NOMO-1 treated with DMSO at 0.1 percent for 48 hours (cell line): Measurements from ENCODE around the gene KAT6B.
"Not testable (repeated sequence)": the region's sequence is repeated elsewhere in the genome, so short reads cannot be mapped to it uniquely, and the experiment has no call there.

Experiments used
- DNase-seq: peaks from one replicate; lab custom pipeline; 2025; ENCODE audit not compliant: unreplicated experiment; lab: John Stamatoyannopoulos, UW

Gene KAT6B

DNA sequence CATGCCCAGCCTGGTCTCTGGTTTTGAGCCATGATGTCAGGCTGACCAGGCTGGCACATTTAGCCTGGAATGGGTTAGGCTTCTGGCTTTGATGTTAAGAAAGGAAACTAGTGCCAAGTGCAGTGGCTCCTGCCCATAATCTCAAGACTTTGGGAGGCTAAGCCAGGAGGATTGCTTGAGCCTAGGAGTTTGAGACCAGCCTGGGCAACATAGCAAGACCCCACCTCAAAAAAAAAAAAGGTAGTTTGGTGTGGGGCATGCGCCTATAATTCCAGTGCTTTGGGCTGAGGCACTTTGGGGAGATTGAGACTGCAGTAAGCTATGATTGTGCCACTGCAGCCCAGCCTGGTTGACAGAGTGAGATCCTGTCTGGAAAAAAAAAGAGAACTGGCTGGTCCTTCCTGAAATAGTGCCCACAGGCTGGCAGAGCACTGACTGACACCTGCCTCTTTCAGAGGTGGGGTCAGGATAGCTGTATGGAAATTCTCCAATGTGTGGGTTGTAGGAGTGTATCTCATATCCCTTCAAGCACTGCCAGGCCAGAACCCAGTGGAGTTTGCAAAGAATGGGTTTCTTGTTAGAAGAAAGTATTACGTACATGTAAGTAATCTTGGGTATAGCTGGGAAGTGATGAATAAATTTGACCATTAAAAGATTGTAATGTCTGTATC is 61.3 kb downstream of the KAT6B start:
- DNase-seq, result no peak

DNA sequence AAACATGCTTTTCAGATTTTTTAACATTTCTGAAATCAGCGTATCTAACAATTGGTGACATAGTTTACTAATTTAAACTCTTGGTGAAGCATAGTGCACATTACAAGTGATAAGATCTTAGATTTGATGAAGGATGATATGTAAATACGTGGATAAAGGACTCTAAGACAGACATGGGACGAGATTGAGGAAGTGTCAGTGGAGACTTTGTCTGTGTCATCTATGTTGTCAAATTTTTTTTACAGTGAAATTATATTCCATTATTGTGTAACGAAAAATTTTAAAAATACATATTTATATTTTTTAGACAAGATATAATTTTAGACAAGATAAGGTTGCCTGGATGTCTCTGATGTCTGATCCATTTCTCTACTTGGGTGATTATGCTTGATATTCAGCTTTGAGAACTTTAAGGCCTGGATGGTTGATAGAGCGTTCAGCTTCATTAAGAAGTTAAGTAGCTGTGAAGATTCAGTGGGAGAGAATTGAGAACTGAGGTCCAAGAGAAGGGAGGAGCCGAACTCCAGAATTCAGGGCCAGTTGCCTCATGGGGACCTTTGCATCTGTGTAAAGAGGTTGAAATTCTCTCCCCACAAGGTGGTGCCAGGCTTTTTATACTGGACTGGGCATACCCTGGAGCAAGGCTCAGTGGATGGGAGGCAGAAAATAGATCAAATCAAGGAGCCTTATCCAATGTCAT is 62.7 kb downstream of the KAT6B start:
- peak; percentile 33 for DNase-seq

DNA sequence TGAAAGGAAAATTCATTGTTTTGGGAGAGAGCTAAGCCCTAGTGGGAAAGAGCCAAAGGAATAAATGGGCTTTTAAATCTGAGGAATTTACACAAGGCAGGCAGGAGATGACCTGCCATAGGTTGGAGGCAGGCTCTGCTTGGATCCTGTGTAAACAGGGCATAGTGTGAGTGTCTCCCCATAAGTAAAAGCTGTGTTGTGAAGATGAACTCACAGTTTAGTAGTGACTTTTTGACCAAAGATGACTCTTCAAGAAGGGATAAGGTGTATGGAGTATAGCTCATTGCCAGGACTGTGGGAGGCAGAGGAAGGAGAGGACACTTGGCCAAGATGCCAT is 63.2 kb downstream of the KAT6B start:
- DNase-seq, result no peak

DNA sequence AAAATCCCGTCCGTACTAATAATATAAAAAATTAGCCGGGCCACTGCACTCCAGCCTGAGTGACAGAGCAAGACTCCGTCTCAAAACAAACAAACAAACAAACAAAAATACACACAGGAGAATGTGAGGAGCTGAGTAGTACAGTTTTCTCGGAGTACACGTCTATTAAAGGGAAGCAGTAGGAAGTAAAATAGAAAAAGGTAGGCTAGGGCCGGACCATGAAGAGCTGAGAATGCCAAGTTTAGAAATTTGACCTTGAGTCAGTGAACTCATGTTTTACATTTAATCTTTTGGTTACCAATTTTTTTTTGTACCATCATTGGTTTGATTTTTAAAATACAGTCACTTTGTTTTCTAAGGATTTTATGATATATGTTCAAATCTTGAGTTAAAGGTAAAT is 64.1 kb downstream of the KAT6B start:
- DNase-seq, result no peak

DNA sequence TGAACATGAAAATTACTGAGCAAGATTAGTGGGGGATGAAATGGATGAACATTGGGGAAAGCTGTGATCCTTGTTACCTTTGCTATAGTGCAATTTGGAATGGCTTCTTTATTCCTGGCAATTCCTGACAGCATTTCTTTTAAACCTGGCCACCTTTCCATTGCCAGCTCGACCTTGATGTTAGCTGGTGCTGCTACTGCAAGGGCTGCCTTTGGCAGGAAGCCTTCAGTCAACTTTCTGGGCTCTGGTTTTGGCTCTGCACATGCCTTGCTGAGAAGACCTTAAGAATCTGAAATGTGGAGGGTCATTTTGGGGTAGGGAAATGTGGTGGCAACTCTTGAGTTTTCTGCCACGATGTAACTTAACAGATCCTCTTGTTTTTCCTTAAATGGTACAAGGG is 64.7 kb downstream of the KAT6B start:
- DNase-seq, result no peak

DNA sequence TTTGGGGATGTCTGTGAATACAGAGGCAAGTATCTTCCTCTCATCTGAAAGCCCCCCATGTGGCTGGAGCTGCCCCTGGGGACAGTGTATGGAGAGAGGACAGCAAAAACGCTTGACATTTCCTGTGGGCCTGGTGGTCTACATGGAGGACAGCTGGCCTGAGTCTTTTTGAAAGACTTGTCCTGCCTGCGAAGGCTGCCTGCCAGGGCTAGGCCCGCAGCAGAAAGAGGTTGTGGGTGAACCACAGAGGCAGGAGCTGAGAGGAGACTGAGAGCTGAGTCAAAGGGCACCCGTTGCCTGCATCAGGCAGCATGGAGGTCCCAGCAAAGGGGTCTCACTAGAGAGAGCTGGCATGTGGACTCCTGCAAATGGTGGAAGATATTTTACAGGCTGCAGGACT is 66.4 kb downstream of the KAT6B start:
- no peak for DNase-seq

DNA sequence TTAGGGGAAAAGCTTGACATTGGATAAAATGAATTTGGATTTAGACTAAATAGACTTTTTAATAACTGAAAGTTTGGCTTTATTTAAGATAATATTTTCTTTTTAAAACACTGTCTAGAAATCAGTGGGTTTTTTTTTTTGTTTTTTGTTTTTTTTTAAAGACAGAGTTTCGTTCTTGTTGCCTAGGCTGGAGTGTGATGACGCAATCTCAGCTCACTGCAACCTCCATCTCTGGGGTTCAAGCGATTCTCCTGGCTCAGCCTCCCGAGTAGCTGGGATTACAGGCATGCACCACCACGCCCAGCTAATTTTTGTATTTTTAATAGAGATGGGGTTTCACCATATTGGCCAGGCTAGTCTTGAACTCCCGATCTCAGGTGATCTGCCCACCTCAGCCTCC is 66.9 kb downstream of the KAT6B start:
- DNase-seq, result not testable (repeated sequence)

DNA sequence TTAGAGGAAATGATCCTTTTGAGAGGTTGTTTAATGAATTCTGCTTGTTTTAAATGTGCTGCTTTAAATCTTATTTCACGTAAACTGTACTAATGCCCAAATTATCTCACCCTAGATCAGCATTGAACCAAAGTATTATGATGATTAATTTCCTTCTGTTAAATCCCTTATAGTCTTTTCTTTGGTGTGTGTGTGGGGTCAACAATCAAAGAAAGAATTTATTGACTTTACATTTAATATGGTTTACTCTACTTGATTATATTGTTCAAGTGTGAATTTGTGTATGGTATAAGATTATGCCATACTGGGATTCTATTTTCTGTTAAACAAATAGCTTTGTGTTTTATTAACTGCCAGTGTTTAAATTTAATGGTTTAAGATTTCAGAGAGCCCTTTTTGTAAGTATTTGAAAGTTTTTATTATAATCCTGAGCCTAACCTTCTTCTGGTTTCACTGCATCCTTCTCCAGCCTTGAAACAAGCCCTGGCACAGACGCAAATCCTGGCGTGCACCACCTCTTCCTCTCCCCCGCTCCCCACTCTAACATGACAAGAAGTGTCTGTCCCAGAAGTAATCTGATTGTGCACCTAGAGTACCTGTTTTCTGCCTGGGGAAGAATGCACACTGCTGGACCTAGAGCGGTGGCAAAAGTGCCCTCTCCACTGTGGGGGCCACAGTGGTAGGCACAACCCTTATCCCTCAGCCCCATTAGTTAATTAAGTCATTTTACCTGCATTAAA is 70.6 kb downstream of the KAT6B start:
- DNase-seq, result no peak

DNA sequence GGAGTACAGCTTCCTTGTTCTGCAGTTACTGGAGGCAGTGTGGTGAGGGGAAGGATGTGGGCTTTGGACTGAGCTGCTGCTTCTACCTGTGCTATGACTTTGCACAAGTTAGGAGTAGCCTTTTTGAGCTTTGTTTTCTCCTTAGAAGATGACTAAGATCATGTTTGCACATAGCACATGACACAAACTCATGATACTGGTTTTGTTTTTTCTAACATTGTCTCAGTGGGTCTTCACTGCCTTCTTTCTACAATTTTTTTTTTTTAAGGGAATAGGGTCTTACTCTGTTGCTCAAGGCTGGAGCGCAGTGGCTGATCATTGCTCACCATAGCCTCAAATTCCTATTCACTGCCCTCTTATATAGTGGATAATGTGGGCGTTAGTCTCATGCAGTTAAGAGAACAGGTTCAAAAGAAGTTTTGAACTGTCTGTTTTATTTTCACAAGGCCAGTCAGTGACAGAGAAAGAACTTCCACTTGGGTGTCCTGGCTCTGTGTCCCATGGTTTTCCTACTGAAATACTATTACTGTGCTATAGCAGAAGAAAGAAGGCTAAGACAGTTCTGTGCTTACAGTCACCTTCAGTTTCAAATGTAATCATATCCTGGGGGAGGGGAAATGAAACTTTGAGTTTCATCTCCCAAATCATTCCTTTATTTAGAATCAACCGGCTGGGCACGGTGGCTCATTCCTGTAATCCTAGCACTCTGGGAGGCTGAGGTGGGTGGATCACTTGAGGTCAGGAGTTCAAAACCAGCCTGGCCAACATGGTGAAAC is 72.0 kb downstream of the KAT6B start:
- DNase-seq, result peak; percentile 14

DNA sequence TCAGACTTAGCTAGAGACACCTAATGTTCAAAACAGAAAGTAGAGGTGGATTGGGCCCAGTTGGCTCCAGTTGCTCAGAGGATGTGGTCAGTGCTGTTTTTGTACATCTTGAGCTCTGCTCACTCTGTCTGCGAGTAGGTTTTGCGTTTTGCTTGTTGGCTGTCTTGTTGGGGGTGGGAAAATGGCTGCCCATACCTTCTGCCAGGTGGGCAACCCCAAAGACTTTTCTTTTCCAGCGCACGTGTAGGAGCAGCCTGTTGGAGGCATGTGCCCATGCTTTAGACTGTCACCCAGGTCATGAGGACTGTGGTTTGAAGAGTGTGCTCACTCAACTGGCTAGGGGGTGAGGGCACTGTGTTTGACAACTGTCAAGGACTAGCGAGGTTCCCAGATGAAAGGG is 73.9 kb downstream of the KAT6B start:
- DNase-seq, result no peak

DNA sequence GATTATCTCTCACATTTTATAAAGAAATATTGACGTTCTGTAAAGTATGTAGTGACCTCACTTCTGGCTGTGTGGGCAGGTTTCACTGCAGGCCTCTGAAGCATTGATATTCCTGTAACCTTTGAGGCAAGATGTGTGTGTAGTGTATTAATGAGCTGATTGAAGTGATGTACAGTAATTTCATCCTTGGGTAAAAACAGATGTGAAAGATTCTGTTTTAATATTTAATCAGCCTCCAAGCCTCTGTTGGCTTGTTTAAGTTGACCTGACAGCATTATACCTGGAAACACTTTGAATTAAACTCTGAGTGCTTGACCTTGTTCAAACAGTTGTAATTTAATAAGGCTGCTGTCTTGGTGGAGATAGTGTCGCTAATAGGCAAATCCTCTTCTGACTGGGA is 74.9 kb downstream of the KAT6B start:
- no peak for DNase-seq

DNA sequence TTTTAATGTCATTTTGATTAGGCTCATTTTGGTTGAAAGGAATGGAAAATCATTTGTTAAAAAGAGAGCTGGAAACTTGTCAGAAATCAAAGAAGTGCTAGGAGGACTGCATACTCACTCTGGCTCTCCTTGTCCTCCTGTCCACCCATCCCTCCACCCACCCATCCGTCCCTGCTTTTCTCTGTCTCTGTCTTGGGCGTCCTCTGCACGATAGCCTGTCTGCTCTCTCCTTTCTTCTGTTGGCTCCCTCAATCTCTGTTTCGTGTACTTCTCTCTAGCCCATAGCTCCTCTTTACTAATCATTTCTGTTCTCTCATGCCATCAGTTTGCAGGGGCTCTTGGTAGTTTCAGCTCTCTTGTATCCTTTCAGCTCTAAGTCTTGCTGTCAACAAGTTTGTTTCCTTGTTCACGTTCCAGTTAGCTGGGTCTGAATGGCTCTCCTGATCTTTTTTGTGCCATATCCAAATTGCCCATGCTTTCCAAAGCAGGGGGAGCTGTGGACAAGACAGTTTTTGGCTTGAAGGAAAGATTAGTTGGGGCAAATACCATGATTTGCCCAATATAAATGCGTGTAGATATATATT is 75.6 kb downstream of the KAT6B start:
- no peak for DNase-seq

DNA sequence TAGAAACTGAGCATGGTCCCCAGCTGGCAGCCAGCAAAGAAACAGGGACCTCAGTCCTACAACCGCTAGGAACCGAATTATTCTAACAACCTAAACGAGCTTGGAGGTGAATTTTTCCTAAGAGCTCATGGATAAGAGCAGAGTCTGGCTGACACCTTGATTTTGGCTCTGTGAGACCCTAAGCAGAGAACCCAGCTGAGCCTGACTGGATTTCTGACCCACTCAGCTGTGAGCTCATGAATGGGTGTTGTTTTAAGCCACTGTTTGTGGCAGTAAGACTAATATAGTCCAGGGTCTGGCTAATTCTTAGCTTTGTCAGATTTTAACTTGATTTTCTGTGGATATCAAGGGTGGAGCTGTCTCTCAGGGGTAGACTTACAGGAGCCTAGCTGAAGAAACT is 77.1 kb downstream of the KAT6B start:
- no peak for DNase-seq

DNA sequence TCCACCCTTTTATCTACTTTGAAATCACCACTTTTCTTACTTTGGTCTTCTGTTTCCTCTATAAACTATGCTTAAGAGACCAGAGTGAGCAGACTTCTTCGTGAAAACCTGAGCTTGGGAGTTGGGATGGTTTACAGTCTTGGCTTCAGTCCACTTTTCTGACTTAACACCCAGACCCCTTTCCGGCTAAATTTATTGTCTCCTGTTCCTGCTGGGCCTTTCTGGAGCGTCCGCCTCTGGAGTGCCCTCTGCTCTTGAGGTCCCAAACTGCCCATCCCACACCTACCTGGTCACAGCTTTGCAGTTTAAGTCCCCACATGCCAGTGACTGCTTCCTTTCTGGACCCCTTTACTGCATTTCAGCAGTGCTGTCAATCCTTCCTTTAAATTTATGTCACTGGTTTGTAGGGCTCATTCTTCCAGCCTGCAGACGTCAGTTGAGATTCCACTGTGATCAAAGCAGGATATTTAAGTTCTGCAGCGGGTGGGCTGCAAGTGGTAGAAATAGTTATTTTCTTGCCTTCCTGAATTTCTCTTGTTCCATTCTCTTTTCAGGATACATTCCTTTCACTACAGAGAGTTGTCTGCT is 80.3 kb downstream of the KAT6B start:
- no peak for DNase-seq

DNA sequence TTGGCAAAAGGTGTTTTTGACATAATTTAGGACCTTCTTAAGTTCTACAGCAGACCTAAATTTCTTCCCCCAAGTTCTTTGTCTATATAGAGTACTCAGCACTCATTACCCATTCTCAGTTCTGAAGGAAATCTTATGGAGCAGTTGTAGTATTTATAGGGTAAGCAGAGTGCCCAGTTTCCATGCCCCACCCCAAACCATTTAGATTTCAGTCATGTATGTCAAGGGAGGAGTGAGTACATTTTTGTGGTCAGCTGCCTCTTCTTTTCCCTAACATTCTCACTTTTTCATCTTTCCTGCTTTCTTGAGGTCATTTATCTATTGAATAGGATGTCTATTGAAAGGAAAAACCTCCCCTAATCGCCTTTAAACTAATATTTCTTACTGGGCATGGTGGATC is 83.3 kb downstream of the KAT6B start:
- no peak for DNase-seq

DNA sequence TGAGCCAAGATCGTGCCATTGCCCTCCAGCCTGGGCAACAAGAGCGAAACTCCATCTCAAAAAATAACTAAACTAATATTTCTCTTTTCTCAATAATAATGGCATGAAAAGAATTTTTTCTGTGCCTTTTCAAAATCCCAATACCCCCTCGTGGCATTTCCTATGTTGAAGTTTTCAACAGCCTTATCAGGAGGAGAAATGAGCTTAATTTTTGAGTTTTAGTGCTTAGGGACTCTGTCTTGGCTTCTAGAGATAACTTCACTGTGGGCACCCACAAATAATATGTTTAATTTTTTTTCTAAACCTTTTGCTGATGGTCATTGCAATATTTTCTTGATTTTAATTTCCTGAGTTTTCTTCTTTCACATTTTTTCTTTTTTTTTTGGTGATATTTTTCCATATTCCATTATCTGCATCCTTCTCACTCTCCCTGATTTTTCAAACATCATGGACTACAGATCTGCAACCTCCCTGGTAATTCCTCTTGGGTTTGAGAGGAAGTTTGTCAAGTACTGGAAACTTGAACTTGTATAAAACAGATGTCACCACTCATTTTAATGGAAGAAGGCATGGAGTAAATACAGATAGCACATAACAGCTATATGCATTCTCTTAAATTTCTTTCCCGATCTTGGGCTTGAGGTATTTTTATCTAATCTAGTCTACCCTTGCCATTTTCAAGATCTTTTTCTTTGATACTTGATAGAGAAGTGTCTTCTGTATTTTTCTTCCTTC is 84.0 kb downstream of the KAT6B start:
- DNase-seq, result no peak

DNA sequence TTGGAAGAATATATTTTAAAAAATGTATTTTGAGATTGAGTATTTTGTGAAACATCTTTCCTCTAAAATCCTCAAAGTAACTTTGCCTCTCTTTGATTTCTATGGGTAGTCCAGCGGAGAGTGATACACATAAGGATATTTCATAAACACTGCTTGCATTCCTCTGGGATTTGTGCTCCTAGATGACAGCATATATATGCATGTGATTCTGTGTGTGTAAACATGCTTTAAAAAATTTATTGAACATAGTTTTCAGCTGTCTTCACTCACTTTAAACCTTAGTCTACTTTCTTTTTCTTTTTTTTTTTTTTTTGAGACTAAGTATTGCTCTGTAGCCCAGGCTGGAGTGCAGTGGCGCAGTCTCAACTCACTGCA is 84.6 kb downstream of the KAT6B start:
- DNase-seq, result no peak

DNA sequence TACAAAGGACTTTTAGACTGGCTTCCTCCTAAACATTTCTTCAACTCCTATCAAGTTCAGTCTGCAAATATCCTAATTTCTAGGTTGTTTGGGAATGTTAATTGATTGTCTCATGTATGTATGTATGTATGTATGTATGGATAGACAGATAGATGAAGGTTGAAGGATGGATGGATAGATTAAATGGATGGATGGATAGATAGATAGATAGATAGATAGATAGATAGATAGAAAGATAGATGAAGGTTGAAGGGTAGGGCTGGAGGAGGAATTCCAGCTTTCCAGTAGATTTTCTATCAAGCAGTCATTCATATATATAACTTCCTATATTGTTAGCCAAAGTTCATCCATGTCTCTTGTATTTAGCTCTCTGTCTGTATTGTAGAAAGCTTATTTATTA is 85.8 kb downstream of the KAT6B start:
- DNase-seq, result no peak

DNA sequence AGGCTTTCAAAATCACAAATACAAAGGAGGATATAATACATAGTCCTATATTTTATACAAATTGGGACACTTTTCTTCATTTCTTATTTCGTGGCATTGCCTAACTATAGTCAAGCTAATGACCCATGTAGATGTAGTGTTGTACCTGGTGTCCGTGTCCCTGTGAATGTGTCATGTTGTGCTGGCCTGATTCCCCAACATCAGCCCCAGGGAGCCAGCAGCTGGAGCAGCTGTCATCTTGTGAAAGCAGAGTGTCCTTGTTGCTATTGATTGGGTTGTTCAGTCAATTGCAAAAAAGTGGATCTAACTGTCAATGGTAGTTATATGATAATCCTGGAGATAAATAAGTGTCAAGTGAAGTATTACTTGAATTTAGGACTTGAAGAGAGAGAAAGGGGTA is 86.3 kb downstream of the KAT6B start:
- no peak for DNase-seq

DNA sequence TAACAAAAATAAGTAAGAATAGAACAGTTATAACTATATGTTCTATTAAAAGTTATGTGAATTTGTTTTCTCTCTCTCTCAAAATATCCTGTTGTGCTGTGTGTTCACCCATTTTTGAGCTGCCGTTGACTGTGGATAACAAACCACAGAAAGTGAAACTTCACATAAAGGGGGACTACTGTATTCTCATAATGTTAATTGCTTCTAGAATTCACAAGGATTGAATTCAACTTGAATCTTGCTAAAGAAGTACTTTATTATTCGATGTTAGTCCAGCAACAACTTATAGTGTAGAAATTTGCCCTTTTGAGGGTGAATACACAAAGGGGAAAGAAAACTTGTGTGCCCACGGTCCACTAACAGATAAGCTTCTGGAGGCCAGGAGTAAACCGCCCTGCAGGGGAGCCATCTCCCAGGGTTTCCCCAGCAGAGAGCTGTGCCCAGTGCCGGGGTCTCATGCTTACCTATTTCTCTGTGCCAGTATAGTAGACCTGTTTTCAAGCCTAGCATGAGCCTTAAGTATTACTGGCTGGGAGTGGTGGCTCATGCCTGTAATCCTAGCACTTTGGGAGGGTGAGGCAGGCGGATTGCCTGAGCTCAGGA is 87.1 kb downstream of the KAT6B start:
- no peak for DNase-seq
